Kidney epithelial cell (primary cell): ENCODE measurements around the gene CTSK. TPM values are rescaled to one million over a fixed set of nuclear protein-coding genes. Genes with fewer than 3 reads are reported as not detected.
"Not testable (repeated sequence)": the region's sequence is repeated elsewhere in the genome, so short reads cannot be mapped to it uniquely, and the experiment has no call there.

Source experiments
- DNase-seq: peaks from one replicate; pipeline ENCODE4 v3.0.0-alpha.2; 2010; ENCODE audit warnings: low read depth
- H3K27me3 ChIP-seq: 2 replicates; pipeline ENCODE4 v1.6.0; 2011; ENCODE audit warnings: low read length; ENCODE audit not compliant: control insufficient read depth, insufficient read depth
- H3K36me3 ChIP-seq: 2 replicates; pipeline ENCODE4 v1.5.1; 2011; ENCODE audit warnings: low read length; ENCODE audit not compliant: control insufficient read depth, insufficient read depth
- H3K4me3 ChIP-seq: 2 replicates; pipeline ENCODE4 v1.5.1; 2011; ENCODE audit warnings: low read depth, mild to moderate bottlenecking, control low read depth, low read length
- total RNA-seq: library from RNA; depleted of rRNA; stranded (reverse); fragments of >200 nt; gene quantifications from 2 replicates; pipeline ENCODE4 v1.2.3, GENCODE V29; 2015
- TF ChIP-seq, protein P1 (sequence below): IDR thresholded peaks from 2 replicates; pipeline ENCODE4 v1.5.1; 2011; ENCODE audit warnings: mild to moderate bottlenecking, moderate library complexity, low read length, control low read depth, inconsistent platforms; ENCODE audit not compliant: insufficient read depth, poor library complexity, severe bottlenecking

The CTSK gene
- 4.0 and 5.2 TPM in 2 replicates for total RNA-seq

DNA sequence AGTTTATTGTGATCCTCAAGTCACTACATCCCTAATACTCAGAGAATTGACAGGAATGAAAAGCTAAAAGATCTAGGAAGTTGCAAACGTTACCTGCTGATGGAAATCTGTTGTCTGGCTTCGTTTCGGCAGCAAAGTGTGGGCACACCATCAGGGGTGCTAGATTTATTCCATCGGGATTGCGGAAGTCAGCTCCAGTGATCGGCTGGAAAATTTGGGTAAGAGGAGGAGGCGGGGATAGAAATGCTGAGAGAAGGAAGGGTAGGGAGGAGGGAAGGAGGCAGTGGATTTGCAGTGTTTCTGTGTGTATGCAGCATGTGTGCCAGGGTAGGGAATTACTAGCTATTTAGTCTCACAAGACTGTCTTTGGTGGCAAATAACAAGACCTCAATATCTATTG is at the start of gene CTSK:
Gene CTSK (minus strand): TSS at position 140 of the 400 bp plus-strand sequence. CDS start 1,455 bp downstream, outside the sequence.
- Histone ChIP-seq H3K4me3 (no peak within 1 kb of the TSS), H3K36me3 (no peaks in the 10 kb centered on the region), H3K27me3 (no peaks in the 10 kb centered on the region)
- TF ChIP-seq, protein P1, sequence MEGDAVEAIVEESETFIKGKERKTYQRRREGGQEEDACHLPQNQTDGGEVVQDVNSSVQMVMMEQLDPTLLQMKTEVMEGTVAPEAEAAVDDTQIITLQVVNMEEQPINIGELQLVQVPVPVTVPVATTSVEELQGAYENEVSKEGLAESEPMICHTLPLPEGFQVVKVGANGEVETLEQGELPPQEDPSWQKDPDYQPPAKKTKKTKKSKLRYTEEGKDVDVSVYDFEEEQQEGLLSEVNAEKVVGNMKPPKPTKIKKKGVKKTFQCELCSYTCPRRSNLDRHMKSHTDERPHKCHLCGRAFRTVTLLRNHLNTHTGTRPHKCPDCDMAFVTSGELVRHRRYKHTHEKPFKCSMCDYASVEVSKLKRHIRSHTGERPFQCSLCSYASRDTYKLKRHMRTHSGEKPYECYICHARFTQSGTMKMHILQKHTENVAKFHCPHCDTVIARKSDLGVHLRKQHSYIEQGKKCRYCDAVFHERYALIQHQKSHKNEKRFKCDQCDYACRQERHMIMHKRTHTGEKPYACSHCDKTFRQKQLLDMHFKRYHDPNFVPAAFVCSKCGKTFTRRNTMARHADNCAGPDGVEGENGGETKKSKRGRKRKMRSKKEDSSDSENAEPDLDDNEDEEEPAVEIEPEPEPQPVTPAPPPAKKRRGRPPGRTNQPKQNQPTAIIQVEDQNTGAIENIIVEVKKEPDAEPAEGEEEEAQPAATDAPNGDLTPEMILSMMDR = no peak
- DNase-seq = no peak

- not testable (repeated sequence) for H3K27me3 ChIP-seq, DNase-seq, H3K4me3 ChIP-seq, H3K36me3 ChIP-seq
Measured at GRCh38 chr1:150852734-150853133, 44.7 kb upstream of the CTSK start.

DNA sequence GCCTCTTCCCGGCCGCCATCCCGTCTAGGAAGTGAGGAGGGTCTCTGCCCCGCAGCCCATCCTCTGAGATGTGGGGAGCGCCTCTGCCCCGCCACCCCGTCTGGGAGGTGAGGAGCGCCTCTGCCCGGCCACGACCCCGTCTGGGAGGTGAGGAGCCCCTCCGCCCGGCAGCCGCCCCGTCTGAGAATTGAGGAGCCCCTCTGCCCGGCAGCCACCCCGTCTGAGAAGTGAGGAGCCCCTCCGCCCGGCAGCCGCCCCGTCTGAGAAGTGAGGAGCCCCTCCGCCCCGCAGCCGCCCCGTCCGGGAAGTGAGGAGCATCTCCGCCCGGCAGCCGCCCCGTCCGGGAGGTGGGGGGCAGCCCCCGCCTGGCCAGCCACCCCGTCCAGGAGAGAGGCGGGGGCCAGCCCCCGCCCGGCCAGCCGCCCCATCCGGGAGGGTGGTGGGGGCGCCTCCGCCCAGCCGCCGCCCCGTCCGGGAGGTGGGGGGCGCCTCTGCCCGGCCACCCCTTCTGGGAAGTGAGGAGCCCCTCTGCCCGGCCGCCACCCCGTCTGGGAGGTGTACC is 42.8 kb upstream of the CTSK start:
- not testable (repeated sequence) for H3K36me3 ChIP-seq, H3K27me3 ChIP-seq, H3K4me3 ChIP-seq, DNase-seq

GRCh38 chr1:150846473-150847146 is 38.5 kb upstream of the CTSK start:
- Histone ChIP-seq H3K4me3 (no peak overlapping the region), H3K27me3 (no peaks in the 10 kb centered on the region), H3K36me3 (no peaks in the 10 kb centered on the region)
- TF ChIP-seq, protein P1 = no peak
- DNase-seq = no peak

DNA sequence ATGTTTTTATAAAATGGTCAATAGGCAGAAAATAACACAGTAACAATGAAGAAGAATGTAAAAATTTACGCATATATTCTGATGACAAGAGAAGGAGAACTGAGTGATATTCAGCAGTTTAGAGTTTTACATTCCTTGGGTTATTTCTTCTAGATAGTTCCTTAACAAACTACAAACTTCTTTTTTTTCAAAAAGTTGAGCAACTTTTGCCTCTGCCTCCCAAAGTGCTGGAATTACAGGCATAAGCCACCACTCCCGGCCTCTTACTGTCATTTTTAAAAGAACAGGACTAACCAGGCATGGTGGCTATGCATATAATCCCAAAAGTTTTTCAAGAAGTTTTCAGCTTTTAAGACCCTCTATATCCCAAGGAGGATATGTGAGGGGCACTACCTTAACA is 35.4 kb upstream of the CTSK start:
- TF ChIP-seq, protein P1 = no peak
- DNase-seq = no peak
- Histone ChIP-seq H3K27me3 (no peaks in the 10 kb centered on the region), H3K4me3 (no peak overlapping the region), H3K36me3 (peaks cover 1% of the 10 kb centered on the region)

DNA sequence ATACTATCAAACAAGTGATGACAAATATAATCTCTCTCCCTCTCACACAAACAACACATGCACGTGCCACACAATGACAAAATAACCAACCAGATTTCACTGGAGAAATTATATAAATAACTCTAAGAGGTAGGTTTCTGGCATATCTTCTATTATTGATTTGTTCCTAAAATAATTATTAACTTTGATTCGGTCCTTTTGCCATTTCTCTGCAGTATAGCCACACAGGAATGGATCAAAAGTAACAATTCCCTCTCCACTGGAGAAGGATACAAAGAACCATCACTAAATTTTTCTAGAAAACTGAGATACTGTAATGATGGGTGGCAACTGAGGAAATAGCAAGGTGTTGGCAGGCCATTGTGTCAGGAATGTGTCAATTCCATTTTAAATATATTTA is 34.9 kb upstream of the CTSK start:
- Histone ChIP-seq H3K36me3 (peaks cover 1% of the 10 kb centered on the region), H3K27me3 (no peaks in the 10 kb centered on the region), H3K4me3 (no peak overlapping the region)
- no peak for DNase-seq
- TF ChIP-seq, protein P1 = no peak

- no peak for DNase-seq
- no peaks in the 10 kb centered on the region for H3K27me3 ChIP-seq
- TF ChIP-seq, protein P1 = no peak
- H3K4me3 ChIP-seq = no peak overlapping the region
- peaks cover 1% of the 10 kb centered on the region for H3K36me3 ChIP-seq
Measured at GRCh38 chr1:150842343-150842742, 34.3 kb upstream of the CTSK start.
